Progenitor cell of endocrine pancreas (in vitro differentiated cells): ENCODE results near the gene UBASH3B. TPM values are rescaled to one million over a fixed set of nuclear protein-coding genes. Genes with fewer than 3 reads are reported as not detected.

Experiments used
- DNase-seq: peaks from one replicate; pipeline ENCODE4 v3.0.0; 2021; ENCODE audit warnings: low spot score; ENCODE audit not compliant: unreplicated experiment
- H3K27ac Mint-ChIP-seq: 2 replicates; pipeline ENCODE4 v1.8.0; 2021; ENCODE audit warnings: mild to moderate bottlenecking, moderate library complexity, mixed read lengths
- H3K27me3 Mint-ChIP-seq: 2 replicates; pipeline ENCODE4 v1.8.0; 2021; ENCODE audit warnings: mixed read lengths
- H3K36me3 Mint-ChIP-seq: 2 replicates; pipeline ENCODE4 v1.8.0; 2022; ENCODE audit warnings: mixed read lengths; ENCODE audit not compliant: insufficient read depth
- H3K4me1 Mint-ChIP-seq: 2 replicates; pipeline ENCODE4 v1.8.0; 2021; ENCODE audit warnings: low read depth, mixed read lengths
- H3K4me3 Mint-ChIP-seq: 2 replicates; pipeline ENCODE4 v1.8.0; 2021; ENCODE audit warnings: low read depth, mild to moderate bottlenecking, moderate library complexity, mixed read lengths
- H3K9me3 Mint-ChIP-seq: 2 replicates; pipeline ENCODE4 v1.8.0; 2021; ENCODE audit warnings: low read depth, mixed read lengths
- CTCF ChIP-seq: fragments of 200-600 bp; sonication (generic); IDR thresholded peaks from one replicate; pipeline ENCODE4 v1.5.0; 2021; ENCODE audit warnings: antibody characterized with exemption, mild to moderate bottlenecking; ENCODE audit not compliant: unreplicated experiment
- total RNA-seq: library from RNA; stranded (reverse); gene quantifications from 2 replicates; pipeline ENCODE4 v1.2.1, GENCODE V29; 2021

The UBASH3B gene
- total RNA-seq, 1 donor from 2014 or later: 2.4 TPM

- Mint-ChIP-seq H3K4me1 (no peaks in the 10 kb centered on the region), H3K4me3 (no peak overlapping the region), H3K36me3 (no peaks in the 10 kb centered on the region), H3K27me3 (peaks cover 3% of the 10 kb centered on the region), H3K9me3 (no peaks in the 10 kb centered on the region), H3K27ac (peak overlapping the region; percentile 33)
- no peak for TF ChIP-seq CTCF
- no peak for DNase-seq
Observed at GRCh38 chr11:122707111-122707510, 51.6 kb downstream of the UBASH3B start.

GRCh38 chr11:122707901-122708300 is 52.4 kb downstream of the UBASH3B start:
- DNase-seq: no peak
- no peaks in the 10 kb centered on the region for H3K9me3 Mint-ChIP-seq
- H3K27ac Mint-ChIP-seq: no peak overlapping the region
- TF ChIP-seq CTCF: no peak
- no peaks in the 10 kb centered on the region for H3K4me1 Mint-ChIP-seq
- H3K36me3 Mint-ChIP-seq: no peaks in the 10 kb centered on the region
- H3K4me3 Mint-ChIP-seq: no peak overlapping the region
- peaks cover 3% of the 10 kb centered on the region for H3K27me3 Mint-ChIP-seq

GRCh38 chr11:122709039-122709760 is 53.7 kb downstream of the UBASH3B start:
- H3K4me1 Mint-ChIP-seq: no peaks in the 10 kb centered on the region
- no peaks in the 10 kb centered on the region for H3K9me3 Mint-ChIP-seq
- H3K36me3 Mint-ChIP-seq: no peaks in the 10 kb centered on the region
- no peak for DNase-seq
- no peak overlapping the region for H3K27ac Mint-ChIP-seq
- H3K27me3 Mint-ChIP-seq: peaks cover 3% of the 10 kb centered on the region
- no peak overlapping the region for H3K4me3 Mint-ChIP-seq
- no peak for TF ChIP-seq CTCF

- H3K36me3 Mint-ChIP-seq: no peaks in the 10 kb centered on the region
- no peak overlapping the region for H3K27ac Mint-ChIP-seq
- no peak overlapping the region for H3K4me3 Mint-ChIP-seq
- TF ChIP-seq CTCF: no peak
- H3K9me3 Mint-ChIP-seq: no peaks in the 10 kb centered on the region
- H3K27me3 Mint-ChIP-seq: peaks cover 12% of the 10 kb centered on the region
- DNase-seq: no peak
- no peaks in the 10 kb centered on the region for H3K4me1 Mint-ChIP-seq
Observed at GRCh38 chr11:122711362-122711761, 55.8 kb downstream of the UBASH3B start.

GRCh38 chr11:122711831-122712381 is 56.4 kb downstream of the UBASH3B start:
- H3K4me1 Mint-ChIP-seq: no peaks in the 10 kb centered on the region
- no peak for DNase-seq
- peaks cover 14% of the 10 kb centered on the region for H3K27me3 Mint-ChIP-seq
- H3K36me3 Mint-ChIP-seq: no peaks in the 10 kb centered on the region
- no peak overlapping the region for H3K27ac Mint-ChIP-seq
- no peak for TF ChIP-seq CTCF
- no peak overlapping the region for H3K4me3 Mint-ChIP-seq
- H3K9me3 Mint-ChIP-seq: no peaks in the 10 kb centered on the region
